ENCODE results near the gene ANKRD45.
"Not testable (repeated sequence)": the region's sequence is repeated elsewhere in the genome, so short reads cannot be mapped to it uniquely, and the experiment has no call there.

Gene ANKRD45

GRCh38 chr1:173669491-173669941, at the start of gene ANKRD45:
Gene ANKRD45, minus strand, starts transcription at chr1:173669851. Its CDS starts 10,433 bp downstream, at chr1:173659418.
- DNase-seq: no peak

- no peak for DNase-seq
Measured at GRCh38 chr1:173717238-173717637, 47.6 kb upstream of the ANKRD45 start.

DNA sequence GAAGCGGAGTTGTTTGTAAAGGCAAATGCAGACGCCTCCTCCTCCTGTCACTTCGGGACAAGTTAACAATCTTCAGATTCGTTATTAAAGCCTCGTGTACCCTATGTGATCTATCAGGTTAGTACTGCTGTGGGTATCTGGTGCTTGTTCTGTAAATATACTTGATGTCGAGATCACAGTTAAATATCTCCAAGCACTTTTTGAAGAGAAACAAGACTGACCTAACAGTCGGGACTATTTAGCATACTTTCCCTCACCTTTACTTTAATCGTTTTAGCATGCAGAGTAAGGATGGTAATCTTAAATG, 45.8 kb upstream of the ANKRD45 start:
- no peak for DNase-seq

GRCh38 chr1:173714759-173715537, 45.3 kb upstream of the ANKRD45 start, which contains the start of gene KLHL20:
Gene KLHL20, plus strand, starts transcription at chr1:173714981. Its CDS starts 1,063 bp downstream, at chr1:173716044.
- peak; percentile 79 for DNase-seq

DNA sequence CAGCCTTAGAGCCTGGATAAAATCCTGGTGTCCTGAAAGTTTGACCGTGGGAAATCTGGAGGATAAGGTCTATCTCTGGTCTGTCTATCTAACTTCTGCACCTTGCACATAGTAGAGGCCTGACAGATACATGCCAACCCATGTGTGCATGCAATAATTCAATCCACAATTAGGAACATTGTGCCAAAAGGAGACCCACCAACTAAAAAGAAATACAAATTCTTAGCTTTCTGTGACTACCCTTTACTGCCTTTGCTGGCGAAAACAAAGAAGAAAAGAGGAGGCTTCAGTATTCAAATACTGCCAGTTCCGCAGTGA, 44.7 kb upstream of the ANKRD45 start:
- DNase-seq: no peak

DNA sequence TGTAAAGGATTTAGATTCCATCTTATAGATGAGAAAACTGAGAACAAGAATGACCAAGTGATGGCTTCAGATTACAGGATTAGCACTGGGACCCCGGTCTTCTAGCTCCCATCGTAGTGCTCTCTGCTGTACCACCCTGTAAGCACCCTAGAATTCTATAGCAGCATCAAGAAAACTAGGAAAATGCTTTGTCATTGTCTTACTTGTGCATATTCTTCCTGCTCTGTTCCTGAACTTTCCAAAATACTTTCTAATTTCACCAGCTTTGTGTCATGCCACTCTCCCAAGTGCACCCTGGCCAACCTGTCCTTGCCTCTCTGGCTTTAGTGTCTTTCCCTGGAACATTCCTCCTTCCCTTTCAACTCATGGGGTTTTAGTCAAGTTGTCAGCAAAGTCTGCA, 39.1 kb upstream of the ANKRD45 start:
- DNase-seq: no peak

GRCh38 chr1:173705117-173705516, 35.5 kb upstream of the ANKRD45 start:
- no peak for DNase-seq

DNA sequence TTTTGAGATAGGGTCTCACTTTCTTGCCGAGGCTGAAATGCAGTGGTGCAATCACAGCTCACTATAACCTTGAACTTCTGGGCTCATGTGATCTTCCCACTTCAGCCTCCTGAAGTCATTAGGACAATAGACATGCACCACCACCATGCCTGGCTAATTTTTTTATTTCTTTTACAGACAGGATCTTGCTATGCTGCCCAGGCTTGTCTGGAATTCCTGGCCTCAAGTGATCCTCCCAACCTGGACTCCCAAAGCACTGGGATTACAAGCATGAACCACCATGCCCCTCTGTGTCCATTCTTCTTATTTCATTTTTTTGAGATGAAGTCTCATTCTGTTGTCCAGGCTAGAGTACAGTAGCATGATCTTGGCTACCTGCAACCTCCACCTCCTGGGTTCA, 33.1 kb upstream of the ANKRD45 start:
- no peak for DNase-seq

DNA sequence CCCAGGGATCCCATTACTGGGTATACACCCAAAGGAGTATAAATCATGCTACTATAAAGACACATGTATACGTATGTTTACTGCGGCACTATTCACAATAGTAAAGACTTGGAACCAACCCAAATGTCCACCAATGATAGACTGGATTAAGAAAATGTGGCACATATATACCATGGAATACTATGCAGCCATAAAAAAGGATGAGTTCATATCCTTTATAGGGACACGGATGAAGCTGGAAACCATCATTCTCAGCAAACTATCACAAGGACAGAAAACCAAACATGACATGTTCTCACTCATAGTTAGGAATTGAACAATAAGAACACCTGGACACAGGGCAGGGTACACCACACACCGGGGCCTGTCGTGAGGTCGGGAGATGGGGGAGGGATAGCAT, 31.6 kb upstream of the ANKRD45 start:
- DNase-seq: not testable (repeated sequence)

DNA sequence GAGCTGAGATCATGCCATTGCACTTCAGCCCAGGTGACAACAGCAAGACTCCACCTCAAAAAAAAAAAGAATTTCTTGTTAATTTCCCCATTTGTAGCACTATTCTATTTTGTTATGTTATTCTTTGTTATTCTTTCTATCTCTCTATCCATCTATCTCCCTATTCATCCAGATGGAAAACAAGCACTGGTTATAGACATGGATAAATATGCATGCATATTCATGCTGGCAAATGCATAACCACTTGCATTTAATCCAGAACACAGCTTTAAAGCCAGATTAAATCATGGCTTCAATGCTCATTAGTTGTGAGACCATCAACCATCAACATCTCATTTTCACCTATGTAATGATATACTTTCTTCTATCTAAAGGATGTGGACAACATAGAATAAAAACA, 23.6 kb upstream of the ANKRD45 start:
- DNase-seq: no peak

DNA sequence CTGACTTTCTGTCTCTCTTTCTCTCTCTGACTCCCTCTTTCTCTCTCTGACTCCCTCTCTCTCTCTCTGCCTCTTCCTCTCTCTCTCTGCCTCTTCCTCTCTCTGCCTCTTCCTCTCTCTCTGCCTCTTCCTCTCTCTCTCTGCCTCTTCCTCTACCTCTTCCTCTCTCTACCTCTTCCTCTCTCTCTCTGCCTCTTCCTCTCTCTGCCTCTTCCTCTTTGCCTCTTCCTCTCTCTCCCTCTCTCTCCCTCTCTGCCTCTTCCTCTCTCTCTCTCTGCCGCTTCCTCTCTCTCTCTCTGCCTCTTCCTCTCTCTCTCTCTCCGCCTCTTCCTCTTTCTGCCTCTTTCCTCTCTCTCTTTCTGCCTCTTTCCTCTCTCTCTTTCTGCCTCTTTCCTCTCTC, 18.6 kb upstream of the ANKRD45 start:
- no peak for DNase-seq

DNA sequence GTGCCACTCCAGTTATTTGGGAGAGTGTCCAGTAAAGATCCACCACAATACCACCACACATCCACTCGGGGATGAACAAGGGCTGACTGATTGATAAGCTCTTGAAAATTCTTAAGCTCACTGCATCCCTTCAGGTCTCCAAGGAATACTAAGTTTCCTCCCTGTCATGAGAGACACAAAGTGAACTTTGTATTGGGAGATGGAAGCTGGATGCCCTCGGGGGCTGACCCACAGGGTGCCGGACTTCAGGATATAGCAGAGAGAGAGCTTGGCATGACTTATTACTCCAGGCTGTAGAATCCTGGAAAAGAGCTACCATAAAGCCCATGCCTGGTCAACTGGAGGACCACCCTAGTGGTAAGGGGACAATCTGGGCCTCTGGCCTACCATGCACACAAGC, 15.5 kb upstream of the ANKRD45 start:
- not testable (repeated sequence) for DNase-seq

GRCh38 chr1:173683838-173684237, 14.2 kb upstream of the ANKRD45 start:
- not testable (repeated sequence) for DNase-seq

- DNase-seq: no peak
Measured at GRCh38 chr1:173682184-173682583, 12.5 kb upstream of the ANKRD45 start.

GRCh38 chr1:173680152-173680551, 10.5 kb upstream of the ANKRD45 start:
- not testable (repeated sequence) for DNase-seq

DNA sequence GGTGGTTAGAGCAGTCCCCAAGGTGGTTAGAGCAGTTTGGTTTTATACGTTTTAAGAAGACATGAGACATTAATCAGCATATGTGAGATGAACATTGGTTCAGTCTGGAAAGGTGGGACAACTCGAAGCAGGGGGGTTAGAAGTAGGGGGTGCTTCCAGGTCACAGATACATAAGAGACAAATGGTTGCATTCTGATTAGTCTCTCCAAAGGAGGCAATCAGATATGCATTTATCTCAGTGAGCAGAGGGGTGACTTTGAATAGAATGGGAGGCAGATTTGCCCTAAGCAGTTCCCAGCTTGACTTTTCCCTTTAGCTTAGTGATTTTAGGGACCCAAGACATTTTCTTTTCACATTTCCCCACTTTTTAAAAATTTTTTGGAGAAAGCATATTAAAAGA, 4.8 kb upstream of the ANKRD45 start:
- DNase-seq: not testable (repeated sequence)

GRCh38 chr1:173666646-173667045, 3.0 kb downstream of the ANKRD45 start:
- no peak for DNase-seq

DNA sequence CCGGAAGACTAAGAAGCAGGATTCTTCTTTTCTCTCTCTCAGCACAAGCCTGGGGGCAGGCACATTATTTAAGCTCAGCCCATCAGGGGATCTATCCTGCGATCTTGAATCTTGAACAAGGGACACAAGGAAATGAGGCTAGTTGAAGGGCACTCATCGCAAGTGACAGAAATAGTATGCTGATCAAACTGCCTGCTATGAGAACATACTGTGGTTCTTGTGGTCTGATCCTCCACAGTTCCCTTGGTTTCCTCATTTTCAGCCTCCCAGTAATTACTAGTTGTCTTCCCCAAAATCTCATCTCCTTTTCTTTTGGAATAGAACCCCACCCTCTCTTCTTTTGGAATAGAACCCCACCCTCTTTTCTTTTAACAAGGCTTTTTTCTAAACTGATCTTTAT, 6.5 kb downstream of the ANKRD45 start:
- no peak for DNase-seq

- DNase-seq: no peak
Measured at GRCh38 chr1:173661763-173662162, 7.9 kb downstream of the ANKRD45 start.

GRCh38 chr1:173661271-173661670, 8.4 kb downstream of the ANKRD45 start:
- DNase-seq: no peak

- DNase-seq: no peak
Measured at GRCh38 chr1:173660306-173660705, 9.3 kb downstream of the ANKRD45 start.

GRCh38 chr1:173648880-173649605, 20.6 kb downstream of the ANKRD45 start:
- DNase-seq: no peak

GRCh38 chr1:173646656-173647055, 23.0 kb downstream of the ANKRD45 start:
- DNase-seq: no peak

- not testable (repeated sequence) for DNase-seq
Measured at GRCh38 chr1:173642450-173643139, 27.1 kb downstream of the ANKRD45 start.

Measured in activated CD4-positive, alpha-beta T cell treated with anti-CD3 and anti-CD28 coated beads, Interleukin-2, amount 50 U/mL, for 4 hours (primary cell).